HepG2 (cell line): ENCODE measurements around the gene CAMK2G. TPM values are rescaled to one million over a fixed set of nuclear protein-coding genes. Genes with fewer than 3 reads are reported as not detected.
A peak's percentile ranks its signal among the peaks of the same experiment; 100 is the strongest.

Source experiments
- ATAC-seq: fragments of 200-7000 bp; cut with Tn5 transposase; 3 replicates; pipeline ENCODE4 v1.9.1; 2020; ENCODE audit warnings: mild to moderate bottlenecking, moderate library complexity
- BruUV-seq: library from RNA; stranded (reverse); fragments of 400-500 nt; replicated peaks from 2 replicates; lab custom pipeline; 2021; lab: Mats Ljungman, UMichigan
- CTCF ChIA-PET: fragments of 300-600 bp; formaldehyde crosslinking; extraction: SDS; loops from one replicate; lab custom pipeline; 2021; ENCODE audit warnings: low total read pairs, inconsistent platforms, low intra/inter-chr PET ratio; lab: Yijun Ruan, JAX
- POLR2A ChIA-PET: fragments of 350-600 bp; sonication (Branson Sonifier 250); formaldehyde crosslinking; loops from one replicate; lab custom pipeline; 2020; ENCODE audit warnings: antibody characterized with exemption, inconsistent platforms; lab: Yijun Ruan, JAX
- DNase-seq: peaks from one replicate; pipeline ENCODE4 v3.0.0-alpha.2; 2015; ENCODE audit warnings: low spot score
- FAIRE-seq: peaks from 3 replicates; lab custom pipeline; 2011; peaks lifted over from hg19 to GRCh38; lab: Jason Lieb, UNC
- H2AFZ ChIP-seq: one replicate; pipeline ENCODE4 v1.6.1; 2011; ENCODE audit warnings: low read length, inconsistent platforms
- H3K27ac ChIP-seq: fragments of 300-600 bp; 3 replicates; pipeline ENCODE4 v1.8.0; 2011; ENCODE audit warnings: mixed run types, mild to moderate bottlenecking, mixed read lengths, low read length, inconsistent platforms; ENCODE audit not compliant: insufficient read depth; ENCODE audit errors: extremely low read length
- H3K27me3 ChIP-seq, 2 experiments: fragments of 200-600 bp in 1 of 2; 2 replicates in 1 of 2; 3 replicates in 1 of 2; pipeline versions ENCODE4 v1.6.0 to v1.8.0; 2011; ENCODE audit warnings: low read length in 2 of 2, mild to moderate bottlenecking in 2 of 2, moderate library complexity in 2 of 2, inconsistent platforms in 1 of 2; ENCODE audit not compliant: insufficient read depth in 2 of 2, control insufficient read depth in 1 of 2
- H3K36me3 ChIP-seq, 2 experiments: fragments of 200-600 bp in 1 of 2; replicated peaks in 1 of 2; 2 replicates in 1 of 2; 3 replicates in 1 of 2; pipeline versions ENCODE4 v1.5.1 to v1.8.0; 2011; ENCODE audit warnings: low read length in 2 of 2, inconsistent platforms in 1 of 2; ENCODE audit not compliant: insufficient read depth in 2 of 2, control insufficient read depth in 1 of 2
- H3K4me1 ChIP-seq: 2 replicates; pipeline ENCODE4 v1.5.1; 2012; ENCODE audit warnings: low read length, inconsistent platforms; ENCODE audit not compliant: insufficient read depth
- H3K4me2 ChIP-seq: 2 replicates; pipeline ENCODE4 v1.6.0; 2011; ENCODE audit warnings: low read depth, low read length, inconsistent platforms
- H3K4me3 ChIP-seq, 3 experiments: fragments of 200-600 bp in 1 of 3; sonication (generic), shearing (Covaris generic) in 1 of 3; replicated peaks in 1 of 3; 2 replicates each; pipeline ENCODE4 v1.5.1; 2011 to 2016; ENCODE audit warnings: low read length in 3 of 3, inconsistent platforms in 2 of 3, low read depth in 2 of 3, mild to moderate bottlenecking in 2 of 3, control low read depth in 1 of 3, mixed read lengths in 1 of 3; ENCODE audit not compliant: insufficient read depth in 1 of 3
- H3K79me2 ChIP-seq: one replicate; pipeline ENCODE4 v1.6.1; 2011; ENCODE audit warnings: low read length, inconsistent platforms; ENCODE audit not compliant: insufficient read depth
- H3K9ac ChIP-seq: 2 replicates; pipeline ENCODE4 v1.6.0; 2011; ENCODE audit warnings: mild to moderate bottlenecking, low read depth, low read length, inconsistent platforms; ENCODE audit not compliant: insufficient read depth
- H3K9me3 ChIP-seq: 2 replicates; pipeline ENCODE4 v1.5.1; 2012; ENCODE audit warnings: mild to moderate bottlenecking, low read length
- H4K20me1 ChIP-seq: 2 replicates; pipeline ENCODE4 v1.6.0; 2011; ENCODE audit warnings: inconsistent platforms, mild to moderate bottlenecking, low read length, moderate library complexity; ENCODE audit not compliant: insufficient read depth
- AHDC1 ChIP-seq: sonication (generic); formaldehyde crosslinking; IDR thresholded peaks from 2 replicates; pipeline ENCODE4 v1.5.1; 2020; ENCODE audit warnings: mild to moderate bottlenecking, missing genetic modification reagents, borderline replicate concordance
- CTCF ChIP-seq: sonication (generic); formaldehyde crosslinking; IDR thresholded peaks from 2 replicates; pipeline ENCODE4 v1.5.0; 2020; ENCODE audit warnings: mild to moderate bottlenecking, missing genetic modification reagents, moderate library complexity
- KMT2A ChIP-seq: sonication (generic); formaldehyde crosslinking; IDR thresholded peaks from 2 replicates; pipeline ENCODE4 v1.4.0; 2020; ENCODE audit warnings: missing genetic modification reagents
- PHF20 ChIP-seq: sonication (generic); formaldehyde crosslinking; IDR thresholded peaks from 2 replicates; pipeline ENCODE4 v1.5.0; 2020; ENCODE audit warnings: mild to moderate bottlenecking, missing genetic modification reagents
- PHF8 ChIP-seq: sonication (generic); formaldehyde crosslinking; IDR thresholded peaks from 2 replicates; pipeline ENCODE4 v1.5.0; 2020; ENCODE audit warnings: missing genetic modification reagents
- SMAD9 ChIP-seq: sonication (generic); formaldehyde crosslinking; IDR thresholded peaks from 2 replicates; pipeline ENCODE4 v1.5.1; 2020; ENCODE audit warnings: mild to moderate bottlenecking, missing genetic modification reagents
- ZNF138 ChIP-seq: sonication (generic); formaldehyde crosslinking; IDR thresholded peaks from 2 replicates; pipeline ENCODE4 v1.5.0; 2020; ENCODE audit warnings: mild to moderate bottlenecking, low read depth, missing genetic modification reagents
- ZNF260 ChIP-seq: sonication (generic); formaldehyde crosslinking; IDR thresholded peaks from 2 replicates; pipeline ENCODE4 v1.4.0; 2020; ENCODE audit warnings: missing genetic modification reagents, low read depth, mild to moderate bottlenecking, borderline replicate concordance
- ZNF441 ChIP-seq: sonication (generic); formaldehyde crosslinking; IDR thresholded peaks from 2 replicates; pipeline ENCODE4 v1.7.0; 2021; ENCODE audit warnings: missing genetic modification reagents, borderline replicate concordance
- ZNF446 ChIP-seq: sonication (generic); formaldehyde crosslinking; IDR thresholded peaks from 2 replicates; pipeline ENCODE4 v1.5.0; 2020; ENCODE audit warnings: mild to moderate bottlenecking, missing genetic modification reagents
- ZSCAN21 ChIP-seq: sonication (generic); formaldehyde crosslinking; IDR thresholded peaks from 2 replicates; pipeline ENCODE4 v1.8.0; 2022; ENCODE audit warnings: mild to moderate bottlenecking, missing genetic modification reagents, moderate library complexity, borderline replicate concordance
- ZXDC ChIP-seq: sonication (generic); formaldehyde crosslinking; IDR thresholded peaks from 2 replicates; pipeline ENCODE4 v1.5.0; 2020; ENCODE audit warnings: mild to moderate bottlenecking, missing genetic modification reagents
- WGBS: methylation state at CpG from one replicate; pipeline ENCODE4 v1.1.6; 2017; ENCODE audit warnings: low lambda C conversion rate; 5-methylcytosine and 5-hydroxymethylcytosine counted together
- in situ Hi-C: cut with HindIII; loops from 2 replicates; pipeline ENCODE4 v1.10.0; 2017; ENCODE audit warnings: low pct_unique_long_range_greater_than_20kb; ENCODE audit not compliant: extremely low pct_ligation_motif_present
- intact Hi-C: fragments of 100-400 bp; cut with micrococcal nuclease; formaldehyde crosslinking; loops from one replicate; pipeline ENCODE4 v1.10.0; 2022; ENCODE audit not compliant: unreplicated experiment
- polyA plus RNA-seq, 8 experiments: library from polyadenylated mRNA; depleted of rRNA in 3 of 8; stranded (reverse) in 7 of 8; unstranded in 1 of 8; fragments of >200 nt; fragmentation: Illumina TruSeq in 4 of 8; extraction: Trizol in 4 of 8; gene quantifications; 2 replicates each; pipeline versions ENCODE4 v1.2.1 to v1.2.3, GENCODE V29; 2011 to 2016; ENCODE audit warnings: low read depth in 4 of 8, missing spikeins in 1 of 8, mixed read lengths in 1 of 8; ENCODE audit not compliant: insufficient read depth in 1 of 8
- total RNA-seq, 5 experiments: library from RNA; depleted of rRNA; stranded (reverse); fragments of >200 nt; fragmentation: Illumina TruSeq; extraction: Trizol; gene quantifications; 2 replicates each; pipeline ENCODE4 v1.2.3, GENCODE V29; 2016; ENCODE audit warnings: low read depth in 1 of 5

Gene CAMK2G
- total and polyA plus RNA-seq, 2 of the 13 experiments (the other 11 are each of a cell fraction or from before 2014, with no cell fraction given) = 15.9 to 18.8 TPM

GRCh38 chr10:73773152-73773879 is 101.0 kb downstream of the CAMK2G start:
- H3K4me3 ChIP-seq = peak overlapping the region; percentile 68 to 84 (median 77)
- peaks cover 13 to 42% of the 10 kb centered on the region in 2 experiments for H3K36me3 ChIP-seq
- intact Hi-C loops = loop anchor here (5.0 kb wide), 1 partner anchor 104 kb away; no protein-coding TSS in a partner anchor
- ChIA-PET CTCF (no interaction called here), POLR2A (interaction anchor here (1.1 to 3.3 kb wide), 8 partner anchors 9 to 67 kb away, joined by 3 to 31 read pairs (median 5); partner anchors contain the start of gene CHCHD1)
- H4K20me1 ChIP-seq = peaks cover 7% of the 10 kb centered on the region; the same call in 1 of the 2 replicates
- H3K4me2 ChIP-seq = peak overlapping the region; percentile 95
- FAIRE-seq = no peak
- no peak for DNase-seq
- H3K79me2 ChIP-seq = peaks cover 39% of the 10 kb centered on the region
- no peak overlapping the region for H2AFZ ChIP-seq
- H3K4me1 ChIP-seq = peaks cover 22% of the 10 kb centered on the region
- no peaks in the 10 kb centered on the region for H3K9me3 ChIP-seq
- peak; percentile 2; the same call in 2 of the 3 replicates for ATAC-seq
- H3K27ac ChIP-seq = peak overlapping the region; percentile 77
- H3K27me3 ChIP-seq = no peaks in the 10 kb centered on the region; a peak in 1 of 5 replicates
- peak overlapping the region; percentile 80 for H3K9ac ChIP-seq
- BruUV-seq = TSS peak; percentile 34
- 20% methylated on average over 1 of the region's 29 CpGs for WGBS
- in situ Hi-C loops = no loop called here
- TF ChIP-seq ZSCAN21 (CRISPR knock-in tag) (no peak), AHDC1 (0 out of 2 replicates have a peak, but pooled peaks have one; percentile 12), PHF20 (0 out of 2 replicates have a peak, but pooled peaks have one; percentile 7), ZNF446 (peak; percentile 12; the same call in 1 of the 2 replicates), SMAD9 (CRISPR knock-in tag) (0 out of 2 replicates have a peak, but pooled peaks have one; percentile 1), ZNF260 (CRISPR knock-in tag) (peak; percentile 18; the same call in 1 of the 2 replicates), ZNF138 (CRISPR knock-in tag) (no peak), CTCF (no peak), ZNF441 (CRISPR knock-in tag) (0 out of 2 replicates have a peak, but pooled peaks have one; percentile 3), ZXDC (CRISPR knock-in tag) (0 out of 2 replicates have a peak, but pooled peaks have one; percentile 47), KMT2A (CRISPR knock-in tag) (peak; percentile 21; the same call in 1 of the 2 replicates), PHF8 (CRISPR knock-in tag) (0 out of 2 replicates have a peak, but pooled peaks have one; percentile 8)
